ENCODE measurements around the gene NUP153. TPM values are rescaled to one million over a fixed set of nuclear protein-coding genes. Genes with fewer than 3 reads are reported as not detected.
"Not testable (repeated sequence)": the region's sequence is repeated elsewhere in the genome, so short reads cannot be mapped to it uniquely, and the experiment has no call there.

The NUP153 gene
- total RNA-seq (2021) (90.1 and 104 TPM in 2 replicates), Bru-seq, nascent RNA (percentile 97 among the genes with signal in this experiment), BruChase-seq, experiment 1, labeled RNA remaining after a 2-hour chase (percentile 97 among the genes with signal in this experiment), BruChase-seq, experiment 2, labeled RNA remaining after a 6-hour chase (percentile 92 among the genes with signal in this experiment)
- long read RNA-seq, full-length matches to known transcripts = 39 of 81 reads
- long read RNA-seq, partial matches to known transcripts = 17 of 81 reads
- long read RNA-seq, other reads (novel, unspliced or antisense) = 25 of 81 reads

DNA sequence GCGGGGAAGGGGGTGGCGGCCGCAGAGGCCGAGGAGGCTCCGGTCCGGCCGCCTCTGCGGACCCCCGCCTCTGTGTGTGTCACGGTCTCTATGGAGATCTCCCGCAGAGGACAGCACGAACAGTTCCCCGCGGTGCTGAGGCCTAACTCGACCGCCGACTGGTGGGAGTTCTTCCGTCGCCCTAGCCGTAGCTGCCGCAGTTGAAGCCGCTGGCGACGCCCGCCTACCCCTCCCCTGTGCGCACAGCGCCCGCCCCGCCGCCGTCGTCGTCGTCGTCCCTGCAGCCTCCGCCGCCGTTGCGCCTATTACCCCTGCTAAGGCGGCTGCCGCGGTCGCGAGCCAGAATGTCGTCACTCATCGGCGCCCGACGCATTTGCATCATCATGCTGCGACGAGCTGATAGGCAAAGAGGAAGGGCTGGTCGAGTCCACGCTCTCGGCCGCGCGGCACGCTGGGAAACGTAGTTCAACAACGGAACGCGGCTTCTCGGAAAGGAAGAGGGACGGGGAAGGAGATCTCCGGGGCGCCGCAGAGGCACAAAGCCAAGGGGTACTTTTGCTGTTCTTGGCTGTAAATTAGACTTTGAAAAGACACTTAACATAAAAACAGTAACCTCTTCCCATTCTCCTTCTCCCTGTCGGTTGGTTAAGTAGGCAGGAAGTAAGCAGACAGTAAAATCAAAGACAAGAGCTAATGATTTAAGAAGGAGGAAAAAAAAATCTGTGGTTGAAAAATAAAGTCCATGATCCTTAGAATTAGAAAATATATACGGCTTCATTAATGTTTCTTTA lies at the start of gene NUP153:
TSS of gene NUP153 (minus strand) at position 346 of the 791 bp plus-strand sequence. CDS start 538 bp downstream, outside the sequence.
- intact Hi-C loops (cut with micrococcal nuclease; ENCODE audit: unreplicated experiment) = no loop called here
- H3K4me1 ChIP-seq (ENCODE audit: insufficient read depth, low read length, poor library complexity, severe bottlenecking) = peaks cover 21% of the 10 kb centered on the region
- ChIA-PET CTCF (no interaction called here), POLR2A (ENCODE audit: low non-redundant PET) (interaction anchor here (0.7 to 1.5 kb wide), 2 partner anchors 8 to 116 kb away, joined by 3 to 4 read pairs; no protein-coding TSS in a partner anchor)
- peak; percentile 99 for DNase-seq (ENCODE audit: low spot score)
- H3K27me3 ChIP-seq (replicated peaks; ENCODE audit: insufficient read depth, low read depth, low read length, poor library complexity) = no peaks in the 10 kb centered on the region
- H3K9me3 ChIP-seq (ENCODE audit: low read depth, low read length, poor library complexity, severe bottlenecking) = no peaks in the 10 kb centered on the region
- H3K4me3 ChIP-seq (ENCODE audit: low read depth, low read length, poor library complexity, severe bottlenecking) = peak within 1 kb of the TSS; percentile 84
- TF ChIP-seq, protein P1, sequence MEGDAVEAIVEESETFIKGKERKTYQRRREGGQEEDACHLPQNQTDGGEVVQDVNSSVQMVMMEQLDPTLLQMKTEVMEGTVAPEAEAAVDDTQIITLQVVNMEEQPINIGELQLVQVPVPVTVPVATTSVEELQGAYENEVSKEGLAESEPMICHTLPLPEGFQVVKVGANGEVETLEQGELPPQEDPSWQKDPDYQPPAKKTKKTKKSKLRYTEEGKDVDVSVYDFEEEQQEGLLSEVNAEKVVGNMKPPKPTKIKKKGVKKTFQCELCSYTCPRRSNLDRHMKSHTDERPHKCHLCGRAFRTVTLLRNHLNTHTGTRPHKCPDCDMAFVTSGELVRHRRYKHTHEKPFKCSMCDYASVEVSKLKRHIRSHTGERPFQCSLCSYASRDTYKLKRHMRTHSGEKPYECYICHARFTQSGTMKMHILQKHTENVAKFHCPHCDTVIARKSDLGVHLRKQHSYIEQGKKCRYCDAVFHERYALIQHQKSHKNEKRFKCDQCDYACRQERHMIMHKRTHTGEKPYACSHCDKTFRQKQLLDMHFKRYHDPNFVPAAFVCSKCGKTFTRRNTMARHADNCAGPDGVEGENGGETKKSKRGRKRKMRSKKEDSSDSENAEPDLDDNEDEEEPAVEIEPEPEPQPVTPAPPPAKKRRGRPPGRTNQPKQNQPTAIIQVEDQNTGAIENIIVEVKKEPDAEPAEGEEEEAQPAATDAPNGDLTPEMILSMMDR (conservative IDR thresholded peaks at IDR 0.05; ENCODE audit: low read depth, low read length) = no peak
- no peak for TF ChIP-seq EZH2 (IDR thresholded peaks at IDR 0.05; ENCODE audit: borderline replicate concordance, low read depth, low read length, poor library complexity, severe bottlenecking)
- BruUV-seq (replicated peaks) = no TSS peak
- H3K36me3 ChIP-seq (ENCODE audit: insufficient read depth, low read length, poor library complexity, severe bottlenecking) = no peaks in the 10 kb centered on the region
- peak within 1 kb of the TSS; percentile 97 for H3K27ac ChIP-seq (ENCODE audit: low read depth, low read length, poor library complexity, severe bottlenecking)

DNA sequence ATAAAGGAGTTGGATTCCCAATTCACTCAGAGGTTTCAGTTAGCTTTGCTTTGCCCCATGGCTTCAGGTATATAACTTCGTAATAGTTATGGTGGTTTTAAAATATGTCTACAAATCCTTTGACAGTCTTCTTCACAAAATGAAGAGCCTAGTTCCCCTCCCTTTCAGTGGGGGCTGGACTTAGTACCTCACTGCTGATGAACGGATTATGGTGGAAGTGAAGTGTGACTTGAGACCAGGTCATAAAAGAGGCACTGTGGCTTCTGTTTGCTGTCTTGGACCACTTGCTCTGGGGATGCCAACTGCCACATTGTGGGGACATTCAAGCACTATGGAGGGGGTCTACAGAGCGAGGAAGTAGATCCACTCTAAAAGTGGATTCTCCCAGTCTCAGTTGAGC lies 47.5 kb upstream of the NUP153 start:
- ChIA-PET POLR2A (ENCODE audit: low non-redundant PET) (no interaction called here), CTCF (no interaction called here)
- H3K4me3 ChIP-seq (ENCODE audit: low read depth, low read length, poor library complexity, severe bottlenecking) = no peak overlapping the region
- H3K9me3 ChIP-seq (ENCODE audit: low read depth, low read length, poor library complexity, severe bottlenecking) = no peaks in the 10 kb centered on the region
- no peak for TF ChIP-seq EZH2 (IDR thresholded peaks at IDR 0.05; ENCODE audit: borderline replicate concordance, low read depth, low read length, poor library complexity, severe bottlenecking)
- TF ChIP-seq, protein P1 (conservative IDR thresholded peaks at IDR 0.05; ENCODE audit: low read depth, low read length) = no peak
- H3K36me3 ChIP-seq (ENCODE audit: insufficient read depth, low read length, poor library complexity, severe bottlenecking) = no peaks in the 10 kb centered on the region
- H3K27ac ChIP-seq (ENCODE audit: low read depth, low read length, poor library complexity, severe bottlenecking) = no peak overlapping the region
- no TSS peak for BruUV-seq (replicated peaks)
- intact Hi-C loops (cut with micrococcal nuclease; ENCODE audit: unreplicated experiment) = no loop called here
- DNase-seq (ENCODE audit: low spot score) = no peak
- no peaks in the 10 kb centered on the region for H3K4me1 ChIP-seq (ENCODE audit: insufficient read depth, low read length, poor library complexity, severe bottlenecking)
- H3K27me3 ChIP-seq (replicated peaks; ENCODE audit: insufficient read depth, low read depth, low read length, poor library complexity) = no peaks in the 10 kb centered on the region

DNA sequence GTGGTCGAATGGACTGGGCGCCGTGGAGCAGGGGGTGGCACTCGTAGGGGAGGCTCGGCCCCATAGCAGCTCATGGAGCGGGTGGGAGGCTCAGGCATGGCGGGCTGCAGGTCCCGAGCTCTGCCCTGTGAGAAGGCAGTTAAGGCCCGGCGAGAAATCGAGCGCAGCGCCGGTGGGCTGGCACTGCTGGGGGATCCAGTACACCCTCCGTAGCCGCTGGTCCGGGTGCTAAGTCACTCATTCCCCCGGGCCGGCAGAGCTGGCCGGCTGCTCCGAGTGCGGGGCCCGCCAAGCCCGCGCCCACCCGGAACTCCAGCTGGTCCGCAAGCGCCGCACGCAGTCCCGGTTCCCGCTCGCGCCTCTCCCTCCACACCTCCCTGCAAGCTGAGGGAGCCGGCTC lies 38.6 kb upstream of the NUP153 start:
- CTCF ChIA-PET; H3K4me3 ChIP-seq (ENCODE audit: low read depth, low read length, poor library complexity, severe bottlenecking); H3K36me3 ChIP-seq (ENCODE audit: insufficient read depth, low read length, poor library complexity, severe bottlenecking); POLR2A ChIA-PET (ENCODE audit: low non-redundant PET); H3K27me3 ChIP-seq (replicated peaks; ENCODE audit: insufficient read depth, low read depth, low read length, poor library complexity); intact Hi-C loops (cut with micrococcal nuclease; ENCODE audit: unreplicated experiment); DNase-seq (ENCODE audit: low spot score); BruUV-seq (replicated peaks); H3K9me3 ChIP-seq (ENCODE audit: low read depth, low read length, poor library complexity, severe bottlenecking); H3K27ac ChIP-seq (ENCODE audit: low read depth, low read length, poor library complexity, severe bottlenecking): not testable (repeated sequence)
- peaks cover 17% of the 10 kb centered on the region for H3K4me1 ChIP-seq (ENCODE audit: insufficient read depth, low read length, poor library complexity, severe bottlenecking)

DNA sequence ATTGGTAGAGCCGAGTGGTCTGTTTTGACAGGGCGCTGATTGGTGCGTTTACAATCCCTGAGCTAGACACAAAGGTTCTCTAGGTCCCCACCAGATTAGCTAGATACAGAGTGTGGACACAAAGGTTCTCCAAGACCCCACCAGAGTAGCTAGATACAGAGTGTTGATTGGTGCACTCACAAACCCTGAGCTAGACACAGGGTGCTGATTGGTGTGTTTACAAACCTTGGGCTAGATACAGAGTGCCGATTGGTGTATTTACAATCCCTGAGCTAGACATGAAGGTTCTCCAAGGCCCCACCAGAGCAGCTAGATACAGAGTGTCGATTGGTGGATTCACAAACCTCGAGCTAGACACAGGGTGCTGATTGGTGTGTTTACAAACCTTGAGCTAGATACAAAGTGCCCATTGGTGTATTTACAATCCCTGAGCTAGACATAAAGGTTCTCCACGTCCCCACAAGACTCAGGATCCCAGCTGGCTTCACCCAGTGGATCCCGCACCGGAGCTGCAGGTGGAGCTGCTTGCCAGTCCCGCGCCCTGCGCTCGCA lies 38.1 kb upstream of the NUP153 start:
- POLR2A ChIA-PET (ENCODE audit: low non-redundant PET); BruUV-seq (replicated peaks); H3K4me3 ChIP-seq (ENCODE audit: low read depth, low read length, poor library complexity, severe bottlenecking); H3K27me3 ChIP-seq (replicated peaks; ENCODE audit: insufficient read depth, low read depth, low read length, poor library complexity); H3K36me3 ChIP-seq (ENCODE audit: insufficient read depth, low read length, poor library complexity, severe bottlenecking); DNase-seq (ENCODE audit: low spot score); H3K9me3 ChIP-seq (ENCODE audit: low read depth, low read length, poor library complexity, severe bottlenecking); CTCF ChIA-PET; intact Hi-C loops (cut with micrococcal nuclease; ENCODE audit: unreplicated experiment); H3K27ac ChIP-seq (ENCODE audit: low read depth, low read length, poor library complexity, severe bottlenecking): not testable (repeated sequence)
- H3K4me1 ChIP-seq (ENCODE audit: insufficient read depth, low read length, poor library complexity, severe bottlenecking) = peaks cover 18% of the 10 kb centered on the region

Data from A673 (cell line).